AG09309 (cell line): Measurements from ENCODE around the gene CEP41.

ENCODE experiments used
- DNase-seq: peaks from one replicate; pipeline ENCODE4 v3.0.0-alpha.2; 2010; ENCODE audit warnings: low read depth
- H3K4me3 ChIP-seq: 2 replicates; pipeline ENCODE4 v1.5.1; 2011; ENCODE audit warnings: mild to moderate bottlenecking, low read depth, low read length, moderate library complexity; ENCODE audit not compliant: control insufficient read depth
- TF ChIP-seq, protein P1 (sequence below): IDR thresholded peaks from 2 replicates; pipeline ENCODE4 v1.5.1; 2011; ENCODE audit warnings: mild to moderate bottlenecking, low read depth, low read length, inconsistent platforms; ENCODE audit not compliant: insufficient read depth, control insufficient read depth; ENCODE audit errors: missing control alignments

CEP41 gene

DNA sequence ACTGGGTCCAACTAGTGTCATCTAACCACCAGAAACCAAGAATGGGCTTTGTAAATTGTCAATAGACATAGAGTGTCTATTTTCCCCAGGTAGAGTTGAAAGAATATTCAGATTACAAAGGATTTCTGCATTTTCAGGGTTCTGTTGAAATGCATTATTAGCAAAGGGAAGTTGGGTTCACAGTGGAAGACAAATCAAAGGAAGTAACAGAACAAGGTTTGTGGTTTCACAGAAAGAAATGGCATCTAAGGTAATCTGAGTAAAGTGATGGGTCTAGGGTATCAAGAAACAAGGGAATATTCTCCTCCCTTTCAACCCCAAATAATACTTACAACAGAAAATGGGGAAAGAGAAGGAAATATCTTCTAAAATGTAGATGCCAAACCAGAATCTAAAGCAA is 25.8 kb downstream of the CEP41 start:
- DNase-seq = no peak
- TF ChIP-seq, protein P1, sequence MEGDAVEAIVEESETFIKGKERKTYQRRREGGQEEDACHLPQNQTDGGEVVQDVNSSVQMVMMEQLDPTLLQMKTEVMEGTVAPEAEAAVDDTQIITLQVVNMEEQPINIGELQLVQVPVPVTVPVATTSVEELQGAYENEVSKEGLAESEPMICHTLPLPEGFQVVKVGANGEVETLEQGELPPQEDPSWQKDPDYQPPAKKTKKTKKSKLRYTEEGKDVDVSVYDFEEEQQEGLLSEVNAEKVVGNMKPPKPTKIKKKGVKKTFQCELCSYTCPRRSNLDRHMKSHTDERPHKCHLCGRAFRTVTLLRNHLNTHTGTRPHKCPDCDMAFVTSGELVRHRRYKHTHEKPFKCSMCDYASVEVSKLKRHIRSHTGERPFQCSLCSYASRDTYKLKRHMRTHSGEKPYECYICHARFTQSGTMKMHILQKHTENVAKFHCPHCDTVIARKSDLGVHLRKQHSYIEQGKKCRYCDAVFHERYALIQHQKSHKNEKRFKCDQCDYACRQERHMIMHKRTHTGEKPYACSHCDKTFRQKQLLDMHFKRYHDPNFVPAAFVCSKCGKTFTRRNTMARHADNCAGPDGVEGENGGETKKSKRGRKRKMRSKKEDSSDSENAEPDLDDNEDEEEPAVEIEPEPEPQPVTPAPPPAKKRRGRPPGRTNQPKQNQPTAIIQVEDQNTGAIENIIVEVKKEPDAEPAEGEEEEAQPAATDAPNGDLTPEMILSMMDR = no peak
- no peak overlapping the region for H3K4me3 ChIP-seq

DNA sequence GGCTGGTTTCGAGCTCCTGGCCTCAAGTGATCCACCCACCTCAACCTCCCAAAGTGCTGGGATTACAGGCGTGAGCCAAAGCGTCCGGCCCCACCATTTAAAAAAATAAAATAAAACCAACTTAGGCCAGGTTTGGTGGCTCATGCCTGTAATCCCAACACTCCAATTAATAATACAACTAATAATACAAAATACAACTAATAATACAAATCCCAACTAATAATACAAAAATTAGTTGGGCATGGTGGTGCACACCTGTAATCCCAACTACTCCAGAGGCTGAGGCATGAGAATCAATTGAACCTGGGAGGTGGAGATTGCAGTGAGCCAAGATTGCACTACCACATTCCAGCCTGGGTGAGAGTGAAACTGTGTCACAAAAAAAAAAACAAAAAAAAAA is 27.6 kb downstream of the CEP41 start:
- TF ChIP-seq, protein P1 = no peak
- DNase-seq = no peak
- no peak overlapping the region for H3K4me3 ChIP-seq

DNA sequence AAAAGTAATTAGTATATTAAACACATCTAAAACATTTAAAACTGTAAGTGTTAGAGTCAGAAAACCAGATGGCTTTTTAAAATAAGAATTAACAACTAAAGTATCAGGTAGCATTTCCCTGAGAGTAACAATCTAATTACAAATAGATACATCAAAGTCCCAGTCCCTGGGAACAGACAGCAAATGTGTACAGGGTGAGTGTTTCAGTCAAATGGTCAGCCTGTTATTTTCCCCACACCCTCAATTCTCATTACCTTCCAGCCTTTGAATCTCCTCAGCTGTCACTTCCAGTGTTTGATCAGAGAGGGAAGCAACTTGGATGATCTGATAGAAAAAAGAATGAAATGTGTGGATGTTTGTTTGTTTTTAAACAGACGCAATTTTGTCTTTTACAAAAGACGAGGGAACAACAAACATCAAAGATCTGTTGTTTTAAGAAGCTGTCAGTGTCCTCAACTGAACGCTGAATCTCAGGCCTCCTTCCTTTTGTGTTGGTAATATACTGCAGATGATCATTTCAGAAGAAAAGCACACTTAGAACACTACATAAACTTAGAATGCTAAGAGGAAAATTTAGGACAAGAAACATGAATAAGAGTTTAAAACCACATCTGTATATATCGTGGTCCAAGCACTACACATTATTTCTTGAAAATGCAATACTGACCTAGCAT is 29.8 kb downstream of the CEP41 start:
- TF ChIP-seq, protein P1 = no peak
- DNase-seq = no peak
- H3K4me3 ChIP-seq = no peak overlapping the region

DNA sequence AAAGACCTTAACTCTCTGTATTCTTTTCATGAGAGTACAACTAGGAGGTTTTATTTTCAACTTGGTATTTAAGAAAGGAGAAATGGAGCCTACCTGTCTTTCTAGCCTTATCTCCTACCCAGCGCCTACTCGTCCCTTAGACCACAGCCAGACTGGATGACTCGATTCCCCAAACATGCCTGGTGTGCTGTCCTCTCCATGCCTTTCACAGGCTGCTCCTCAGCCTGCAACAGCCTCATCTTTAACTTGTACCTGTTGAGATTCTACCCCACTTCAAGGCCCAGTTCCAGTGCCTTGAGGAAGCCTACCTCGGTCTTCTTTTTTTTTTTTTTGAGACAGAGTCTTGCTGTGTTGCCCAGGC is 31.1 kb downstream of the CEP41 start:
- H3K4me3 ChIP-seq = no peak overlapping the region
- DNase-seq = no peak
- TF ChIP-seq, protein P1 = no peak

DNA sequence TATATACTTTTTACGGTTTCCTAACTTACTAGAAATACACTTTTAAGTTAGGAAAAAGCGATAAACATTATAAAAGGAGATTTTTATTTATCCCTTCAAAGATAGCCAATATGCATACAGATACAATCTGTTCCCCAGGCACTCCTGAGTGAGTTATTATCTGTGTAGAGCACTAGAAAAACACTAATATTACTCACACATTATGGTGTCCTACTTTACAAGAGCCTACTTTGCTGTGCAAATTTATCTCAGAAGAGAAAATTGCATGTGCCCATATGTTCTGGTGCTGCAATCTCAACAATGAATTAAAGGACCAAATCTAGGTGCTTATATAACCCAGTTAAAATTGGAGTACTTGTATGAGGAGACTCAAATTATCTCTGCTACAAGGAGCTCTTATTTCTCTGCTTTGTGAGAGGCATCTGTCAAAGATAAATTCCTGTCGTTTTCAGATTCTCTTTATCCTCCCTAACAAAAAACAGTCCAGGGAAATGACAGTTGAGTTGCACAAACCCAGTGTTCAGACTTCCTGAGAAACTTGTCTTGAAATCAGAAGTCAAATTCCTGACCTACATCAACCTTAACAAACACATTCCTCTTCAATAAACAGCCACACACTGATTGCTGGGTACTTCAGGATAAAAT is 31.6 kb downstream of the CEP41 start:
- TF ChIP-seq, protein P1 = no peak
- no peak for DNase-seq
- H3K4me3 ChIP-seq = no peak overlapping the region

DNA sequence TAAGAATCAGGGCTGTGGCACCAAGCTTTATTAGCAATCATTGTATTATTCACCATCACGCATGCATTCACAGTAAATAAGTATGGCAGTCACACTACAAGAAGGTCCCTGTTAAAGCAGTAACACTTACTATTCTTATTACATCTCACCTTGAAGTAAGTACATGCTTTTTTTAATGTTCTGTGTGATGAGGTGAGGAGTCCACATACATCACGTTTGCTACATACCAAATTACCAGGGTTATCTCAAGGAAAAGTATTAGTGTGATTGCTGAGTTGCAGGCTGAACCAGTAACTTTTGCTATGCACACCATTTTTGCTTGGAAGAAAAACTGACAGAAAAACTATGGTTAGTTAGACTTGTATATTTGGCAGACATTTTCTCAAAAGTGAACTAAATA is 35.8 kb downstream of the CEP41 start:
- no peak overlapping the region for H3K4me3 ChIP-seq
- TF ChIP-seq, protein P1 = no peak
- DNase-seq = no peak
